SK-N-SH (cell line): ENCODE results near the gene ODAD3. TPM values are rescaled to one million over a fixed set of nuclear protein-coding genes. Genes with fewer than 3 reads are reported as not detected.

Experiments used
- CTCF ChIA-PET: fragments of 300-600, 350-600 bp; formaldehyde crosslinking; extraction: SDS; loops from one replicate; lab custom pipeline; 2021; lab: Yijun Ruan, JAX
- POLR2A ChIA-PET: fragments of 350-600 bp; sonication (Branson Sonifier 250); formaldehyde crosslinking; extraction: SDS; loops from one replicate; lab custom pipeline; 2020; ENCODE audit warnings: antibody characterized with exemption, inconsistent platforms; lab: Yijun Ruan, JAX
- DNase-seq: peaks from one replicate; pipeline ENCODE4 v3.0.0; 2012
- H2AFZ ChIP-seq: fragments of 200-600 bp; sonication (generic); 2 replicates; pipeline ENCODE4 v1.8.1; 2016; ENCODE audit warnings: antibody characterized with exemption, mild to moderate bottlenecking, low read depth
- H3F3A ChIP-seq: fragments of 200-600 bp; sonication (generic); replicated peaks from 2 replicates; pipeline ENCODE3; 2016; ENCODE audit warnings: antibody characterized with exemption, mild to moderate bottlenecking; ENCODE audit not compliant: insufficient read depth
- H3K27ac ChIP-seq, 2 experiments: fragments of 200-500 bp in 1 of 2; fragments of 200-600 bp in 1 of 2; sonication (Bioruptor generic) in 1 of 2; sonication (generic), shearing (Covaris generic) in 1 of 2; 2 replicates each; pipeline versions ENCODE4 v1.5.1 to v1.6.1; 2014 to 2016; ENCODE audit warnings: low read depth in 2 of 2, inconsistent platforms in 1 of 2, low read length in 1 of 2, mild to moderate bottlenecking in 1 of 2, mixed read lengths in 1 of 2
- H3K27me3 ChIP-seq: fragments of 200-600 bp; sonication (generic), shearing (Covaris generic); 2 replicates; pipeline ENCODE4 v1.6.1; 2016; ENCODE audit warnings: mixed run types; ENCODE audit not compliant: insufficient read depth
- H3K36me3 ChIP-seq, 2 experiments: fragments of 200-500 bp in 1 of 2; fragments of 200-600 bp in 1 of 2; sonication (Bioruptor generic) in 1 of 2; sonication (generic) in 1 of 2; replicated peaks in 1 of 2; 2 replicates each; pipeline versions ENCODE3 to v1.5.1; 2014 to 2016; ENCODE audit warnings: low read length in 1 of 2, mild to moderate bottlenecking in 1 of 2; ENCODE audit not compliant: insufficient read depth in 2 of 2, control insufficient read depth in 1 of 2
- H3K4me1 ChIP-seq, 2 experiments: fragments of 200-500 bp in 1 of 2; fragments of 200-600 bp in 1 of 2; sonication (Bioruptor generic) in 1 of 2; sonication (generic), shearing (Covaris generic) in 1 of 2; 2 replicates each; pipeline versions ENCODE4 v1.5.1 to v1.6.1; 2014 to 2016; ENCODE audit warnings: low read depth in 1 of 2, low read length in 1 of 2, mixed run types in 1 of 2; ENCODE audit not compliant: insufficient read depth in 2 of 2, control insufficient read depth in 1 of 2
- H3K4me2 ChIP-seq: fragments of 200-600 bp; sonication (generic), shearing (Covaris generic); 2 replicates; pipeline ENCODE4 v1.6.1; 2017; ENCODE audit warnings: mixed run types
- H3K4me3 ChIP-seq, 2 experiments: fragments of 200-500 bp in 1 of 2; fragments of 200-600 bp in 1 of 2; sonication (Bioruptor generic) in 1 of 2; sonication (generic), shearing (Covaris generic) in 1 of 2; 2 replicates each; pipeline versions ENCODE4 v1.5.1 to v1.8.1; 2014 to 2016; ENCODE audit warnings: low read depth in 2 of 2, inconsistent platforms in 1 of 2, low read length in 1 of 2, mild to moderate bottlenecking in 1 of 2, mixed read lengths in 1 of 2, moderate library complexity in 1 of 2
- H3K79me2 ChIP-seq: fragments of 200-600 bp; sonication (generic); 2 replicates; pipeline ENCODE4 v1.8.1; 2017; ENCODE audit warnings: mild to moderate bottlenecking; ENCODE audit not compliant: insufficient read depth
- H3K9ac ChIP-seq: fragments of 200-600 bp; sonication (generic); 2 replicates; pipeline ENCODE4 v1.6.1; 2017; ENCODE audit warnings: mixed run types
- H3K9me2 ChIP-seq: fragments of 200-600 bp; sonication (generic); 2 replicates; pipeline ENCODE4 v1.6.1; 2017; ENCODE audit warnings: mixed run types
- H3K9me3 ChIP-seq: fragments of 200-600 bp; sonication (generic); 2 replicates; pipeline ENCODE4 v1.6.1; 2017; ENCODE audit warnings: mixed run types, mild to moderate bottlenecking, moderate library complexity
- H4K20me1 ChIP-seq: fragments of 200-600 bp; sonication (generic); 2 replicates; pipeline ENCODE4 v1.6.1; 2017; ENCODE audit warnings: mild to moderate bottlenecking, mixed run types; ENCODE audit not compliant: insufficient read depth
- CHD2 ChIP-seq: fragments of 150-350 bp; IDR thresholded peaks from 2 replicates; pipeline ENCODE4 v1.6.1; 2018; ENCODE audit warnings: low read length; ENCODE audit not compliant: partially characterized antibody
- FOXJ3 ChIP-seq: sonication (generic); formaldehyde crosslinking; IDR thresholded peaks from 2 replicates; pipeline ENCODE4 v1.5.1; 2020; ENCODE audit warnings: mild to moderate bottlenecking, missing genetic modification reagents
- GATA2 ChIP-seq: sonication (generic); formaldehyde crosslinking; IDR thresholded peaks from 2 replicates; pipeline ENCODE4 v1.5.0; 2020; ENCODE audit warnings: mild to moderate bottlenecking, missing genetic modification reagents
- NFIC ChIP-seq: IDR thresholded peaks from 2 replicates; pipeline ENCODE4 v1.4.0; 2012; ENCODE audit warnings: borderline replicate concordance
- RAD21 ChIP-seq: IDR thresholded peaks from 2 replicates; pipeline ENCODE4 v1.6.1; 2012; ENCODE audit warnings: mild to moderate bottlenecking, low read length
- RCOR1 ChIP-seq: fragments of 150-350 bp; IDR thresholded peaks from 2 replicates; pipeline ENCODE4 v1.6.1; 2017; ENCODE audit warnings: antibody characterized with exemption, low read length
- RFX5 ChIP-seq: IDR thresholded peaks from 2 replicates; pipeline ENCODE4 v1.6.1; 2012; ENCODE audit warnings: mild to moderate bottlenecking, improper control_type of control experiment, low read length
- SIN3A ChIP-seq: IDR thresholded peaks from 2 replicates; pipeline ENCODE4 v1.6.1; 2012; ENCODE audit warnings: low read depth, mild to moderate bottlenecking, low read length, moderate library complexity, borderline replicate concordance
- TEAD4 ChIP-seq: IDR thresholded peaks from 2 replicates; pipeline ENCODE4 v1.4.0; 2012; ENCODE audit warnings: mild to moderate bottlenecking, borderline replicate concordance; ENCODE audit not compliant: insufficient read depth
- WGBS: methylation state at CpG from one replicate; pipeline ENCODE4 v1.1.6; 2017; ENCODE audit warnings: low lambda C conversion rate; 5-methylcytosine and 5-hydroxymethylcytosine counted together
- polyA plus RNA-seq, 3 experiments: library from polyadenylated mRNA; depleted of rRNA; stranded (reverse); fragments of >200 nt; gene quantifications; 2 replicates each; pipeline ENCODE4 v1.2.3, GENCODE V29; 2012
- TF ChIP-seq, protein P1 (sequence below): IDR thresholded peaks from 2 replicates; pipeline ENCODE4 v1.6.1; 2012; ENCODE audit warnings: mild to moderate bottlenecking, low read depth, low read length, moderate library complexity

The ODAD3 gene
- polyA plus RNA-seq, 1 of the 3 experiments (the other 2 are of a cell fraction): 4.2 TPM

DNA sequence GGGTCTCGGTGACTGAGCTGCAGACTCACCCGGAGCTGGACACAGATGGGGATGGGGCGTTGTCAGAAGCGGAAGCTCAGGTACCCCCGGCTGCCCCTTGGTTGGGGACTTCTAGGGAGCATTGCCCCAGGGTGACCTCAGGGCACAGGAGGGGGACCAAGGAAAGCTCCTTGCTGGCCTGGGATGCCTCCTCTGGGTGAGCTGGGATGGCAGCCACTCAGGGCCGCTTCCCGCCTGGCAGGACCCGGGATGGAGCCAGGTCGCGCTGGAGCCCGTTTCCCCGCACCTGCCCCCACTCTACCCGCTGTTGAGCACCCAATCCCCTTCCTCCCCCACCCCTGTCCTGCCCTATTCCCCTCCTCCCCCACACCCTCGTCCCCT is 11.3 kb upstream of the ODAD3 start (continued):
- TF ChIP-seq NFIC (no peak), FOXJ3 (CRISPR knock-in tag) (no peak), CHD2 (no peak)

DNA sequence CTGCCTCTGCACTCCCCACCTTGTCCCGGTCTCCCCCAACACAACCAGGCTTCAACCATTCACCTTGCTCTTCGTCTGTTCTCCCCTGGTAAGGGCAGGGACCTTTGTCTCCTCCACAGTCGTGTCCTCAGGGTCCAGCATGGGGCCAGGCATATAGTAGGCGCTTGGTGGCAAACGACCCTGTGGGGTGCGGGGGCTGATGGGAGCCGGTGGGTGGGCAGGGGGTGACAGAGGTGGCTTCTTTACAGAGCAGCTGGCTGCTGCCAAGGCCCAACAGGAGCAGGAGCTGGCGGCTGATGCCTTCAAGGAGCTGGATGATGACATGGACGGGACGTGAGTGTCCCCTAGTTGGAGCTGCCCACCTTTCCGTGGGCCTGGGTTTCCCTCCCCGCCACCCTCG is 10.2 kb upstream of the ODAD3 start:
- H3K4me1 ChIP-seq: no peaks in the 10 kb centered on the region; a peak in 1 of 4 replicates
- H3K79me2 ChIP-seq: peaks cover 16% of the 10 kb centered on the region; the same call in 1 of the 2 replicates
- no peak overlapping the region for H3K9ac ChIP-seq
- peaks cover 5% of the 10 kb centered on the region for H3F3A ChIP-seq
- no peak overlapping the region for H2AFZ ChIP-seq
- no peak for DNase-seq
- H4K20me1 ChIP-seq: no peaks in the 10 kb centered on the region
- CTCF ChIA-PET: interaction anchor here (0.9 to 4.1 kb wide), 7 partner anchors 58 to 154 kb away, joined by 3 to 36 read pairs (median 6); partner anchors contain the start of genes EPOR and TSPAN16
- 88% methylated on average over 13 of the region's 13 CpGs for WGBS
- no peak overlapping the region for H3K27ac ChIP-seq
- no peak overlapping the region for H3K4me3 ChIP-seq
- no peak for TF ChIP-seq TEAD4
- TF ChIP-seq RFX5: no peak
- H3K9me2 ChIP-seq: no peaks in the 10 kb centered on the region
- peaks cover 27 to 48% of the 10 kb centered on the region in 2 experiments for H3K36me3 ChIP-seq
- no peaks in the 10 kb centered on the region for H3K27me3 ChIP-seq
- POLR2A ChIA-PET: interaction anchor here (1.1 to 1.5 kb wide), 3 partner anchors 10 to 64 kb away, joined by 3 to 7 read pairs (median 4); partner anchors contain the start of genes ODAD3 and PRKCSH
- no peak overlapping the region for H3K4me2 ChIP-seq
- H3K9me3 ChIP-seq: no peaks in the 10 kb centered on the region

DNA sequence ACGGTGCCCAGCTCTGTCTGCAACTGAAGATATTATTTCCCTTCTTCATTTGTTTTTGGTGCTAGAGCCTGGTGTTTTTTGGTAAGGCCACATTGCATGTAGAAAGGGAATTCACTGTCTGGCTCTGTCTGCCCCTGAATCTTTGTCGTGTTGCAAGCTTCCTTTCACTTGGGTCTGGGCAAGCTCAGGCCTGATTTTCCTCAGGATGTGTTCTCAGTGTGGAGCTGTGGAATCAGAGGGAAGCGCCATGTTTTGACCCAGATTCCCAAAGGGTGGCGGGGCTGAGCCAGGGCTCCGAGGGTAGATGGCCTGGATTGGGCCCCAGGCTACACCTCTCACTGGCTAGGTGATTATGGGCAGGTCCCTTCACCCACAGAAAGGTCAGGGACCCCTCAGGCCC is 9.1 kb upstream of the ODAD3 start:
- TF ChIP-seq RCOR1: no peak
- TF ChIP-seq GATA2: no peak
- no peak for TF ChIP-seq FOXJ3 (CRISPR knock-in tag)
- no peak for TF ChIP-seq CHD2
- TF ChIP-seq RAD21: no peak
- TF ChIP-seq, protein P1, sequence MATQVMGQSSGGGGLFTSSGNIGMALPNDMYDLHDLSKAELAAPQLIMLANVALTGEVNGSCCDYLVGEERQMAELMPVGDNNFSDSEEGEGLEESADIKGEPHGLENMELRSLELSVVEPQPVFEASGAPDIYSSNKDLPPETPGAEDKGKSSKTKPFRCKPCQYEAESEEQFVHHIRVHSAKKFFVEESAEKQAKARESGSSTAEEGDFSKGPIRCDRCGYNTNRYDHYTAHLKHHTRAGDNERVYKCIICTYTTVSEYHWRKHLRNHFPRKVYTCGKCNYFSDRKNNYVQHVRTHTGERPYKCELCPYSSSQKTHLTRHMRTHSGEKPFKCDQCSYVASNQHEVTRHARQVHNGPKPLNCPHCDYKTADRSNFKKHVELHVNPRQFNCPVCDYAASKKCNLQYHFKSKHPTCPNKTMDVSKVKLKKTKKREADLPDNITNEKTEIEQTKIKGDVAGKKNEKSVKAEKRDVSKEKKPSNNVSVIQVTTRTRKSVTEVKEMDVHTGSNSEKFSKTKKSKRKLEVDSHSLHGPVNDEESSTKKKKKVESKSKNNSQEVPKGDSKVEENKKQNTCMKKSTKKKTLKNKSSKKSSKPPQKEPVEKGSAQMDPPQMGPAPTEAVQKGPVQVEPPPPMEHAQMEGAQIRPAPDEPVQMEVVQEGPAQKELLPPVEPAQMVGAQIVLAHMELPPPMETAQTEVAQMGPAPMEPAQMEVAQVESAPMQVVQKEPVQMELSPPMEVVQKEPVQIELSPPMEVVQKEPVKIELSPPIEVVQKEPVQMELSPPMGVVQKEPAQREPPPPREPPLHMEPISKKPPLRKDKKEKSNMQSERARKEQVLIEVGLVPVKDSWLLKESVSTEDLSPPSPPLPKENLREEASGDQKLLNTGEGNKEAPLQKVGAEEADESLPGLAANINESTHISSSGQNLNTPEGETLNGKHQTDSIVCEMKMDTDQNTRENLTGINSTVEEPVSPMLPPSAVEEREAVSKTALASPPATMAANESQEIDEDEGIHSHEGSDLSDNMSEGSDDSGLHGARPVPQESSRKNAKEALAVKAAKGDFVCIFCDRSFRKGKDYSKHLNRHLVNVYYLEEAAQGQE: no peak
- TF ChIP-seq SIN3A: no peak
- Histone ChIP-seq H3K9ac (no peak overlapping the region), H3K4me1 (no peaks in the 10 kb centered on the region; a peak in 1 of 4 replicates), H3K4me3 (no peak overlapping the region), H2AFZ (no peak overlapping the region), H3F3A (no peaks in the 10 kb centered on the region), H3K79me2 (peaks cover 17% of the 10 kb centered on the region; the same call in 1 of the 2 replicates), H3K4me2 (no peak overlapping the region), H4K20me1 (no peaks in the 10 kb centered on the region), H3K27ac (no peak overlapping the region), H3K36me3 (peaks cover 29 to 49% of the 10 kb centered on the region in 2 experiments), H3K9me2 (no peaks in the 10 kb centered on the region), H3K27me3 (no peaks in the 10 kb centered on the region), H3K9me3 (no peaks in the 10 kb centered on the region)
- POLR2A ChIA-PET: interaction anchor here (0.6 to 1.5 kb wide), 3 partner anchors 9 to 60 kb away, joined by 3 to 6 read pairs (median 4); partner anchors contain the start of genes EPOR, ODAD3 and PRKCSH
- CTCF ChIA-PET: interaction anchor here (1.0 to 5.2 kb wide), 7 partner anchors 9 to 200 kb away, joined by 3 to 53 read pairs (median 5); partner anchors contain the start of genes EPOR, ODAD3 and PRKCSH
- WGBS: 78% methylated on average over 2 of the region's 5 CpGs
- no peak for DNase-seq
